ENCODE results near the gene ARID1B. TPM values are rescaled to one million over a fixed set of nuclear protein-coding genes. Genes with fewer than 3 reads are reported as not detected.
A peak's percentile ranks its signal among the peaks of the same experiment; 100 is the strongest.

The ARID1B gene
- total and polyA plus RNA-seq, 5 donors = 18.3 to 59.6 (median 53.8) TPM

- Histone ChIP-seq H3K9me3 (ENCODE audit: control insufficient read depth, low read length) (no peaks in the 10 kb centered on the region), H3K27me3 (ENCODE audit: control insufficient read depth, insufficient read depth) (no peaks in the 10 kb centered on the region), H3K4me1 (ENCODE audit: control insufficient read depth, insufficient read depth, low read length) (peaks cover 17% of the 10 kb centered on the region), H3K27ac (ENCODE audit: low read length) (no peak overlapping the region), H3K4me3 (ENCODE audit: low read length) (no peak overlapping the region)
- ATAC-seq = peak; percentile 63 to 74
- 16% methylated on average over 7 of the region's 7 CpGs for WGBS
- intact Hi-C loops (cut with DNase I) = loop anchor here in 2 of 4 donors (10.0 kb wide), 2 partner anchors 179 to 269 kb away; partner anchors contain the start of gene ARID1B (in 1 of the 2)
- no peak for DNase-seq
Observed at GRCh38 chr6:156953479-156954146, 176.4 kb downstream of the ARID1B start.

GRCh38 chr6:156954191-156954590, 177.0 kb downstream of the ARID1B start:
- no peak overlapping the region for H3K4me3 ChIP-seq (ENCODE audit: low read length)
- intact Hi-C loops (cut with DNase I) = loop anchor here in 2 of 4 donors (10.0 kb wide), 2 partner anchors 179 to 269 kb away; partner anchors contain the start of gene ARID1B (in 1 of the 2)
- H3K4me1 ChIP-seq (ENCODE audit: control insufficient read depth, insufficient read depth, low read length) = peaks cover 17% of the 10 kb centered on the region
- ATAC-seq (no peak), DNase-seq (no peak)
- no peak overlapping the region for H3K27ac ChIP-seq (ENCODE audit: low read length)
- no peaks in the 10 kb centered on the region for H3K9me3 ChIP-seq (ENCODE audit: control insufficient read depth, low read length)
- H3K27me3 ChIP-seq (ENCODE audit: control insufficient read depth, insufficient read depth) = no peaks in the 10 kb centered on the region
- 70% methylated on average over 2 of the region's 2 CpGs for WGBS

- no peak overlapping the region for H3K4me3 ChIP-seq (ENCODE audit: low read length)
- intact Hi-C loops (cut with DNase I) = loop anchor here in 2 of 4 donors (10.0 kb wide), 2 partner anchors 180 to 270 kb away; partner anchors contain the start of gene ARID1B (in 1 of the 2)
- peak overlapping the region; percentile 7 for H3K27ac ChIP-seq (ENCODE audit: low read length)
- ATAC-seq = no peak
- no peaks in the 10 kb centered on the region for H3K27me3 ChIP-seq (ENCODE audit: control insufficient read depth, insufficient read depth)
- peaks cover 15% of the 10 kb centered on the region for H3K4me1 ChIP-seq (ENCODE audit: control insufficient read depth, insufficient read depth, low read length)
- no peaks in the 10 kb centered on the region for H3K9me3 ChIP-seq (ENCODE audit: control insufficient read depth, low read length)
- DNase-seq = no peak
- WGBS = 89% methylated on average over 12 of the region's 12 CpGs
Observed at GRCh38 chr6:156954816-156955215, 177.6 kb downstream of the ARID1B start.

GRCh38 chr6:156955494-156956183, 178.5 kb downstream of the ARID1B start:
- intact Hi-C loops (cut with DNase I) = loop anchor here in 2 of 4 donors (10.0 kb wide), 2 partner anchors 181 to 271 kb away; partner anchors contain the start of gene ARID1B (in 1 of the 2)
- peaks cover 15% of the 10 kb centered on the region for H3K4me1 ChIP-seq (ENCODE audit: control insufficient read depth, insufficient read depth, low read length)
- WGBS = 46% methylated on average over 6 of the region's 6 CpGs
- H3K9me3 ChIP-seq (ENCODE audit: control insufficient read depth, low read length) = no peaks in the 10 kb centered on the region
- DNase-seq (peak; percentile 63 to 83 (median 76)), ATAC-seq (peak; percentile 84 to 87)
- peak overlapping the region; percentile 75 for H3K27ac ChIP-seq (ENCODE audit: low read length)
- H3K27me3 ChIP-seq (ENCODE audit: control insufficient read depth, insufficient read depth) = no peaks in the 10 kb centered on the region
- no peak overlapping the region for H3K4me3 ChIP-seq (ENCODE audit: low read length)

- no peaks in the 10 kb centered on the region for H3K9me3 ChIP-seq (ENCODE audit: control insufficient read depth, low read length)
- no peaks in the 10 kb centered on the region for H3K27me3 ChIP-seq (ENCODE audit: control insufficient read depth, insufficient read depth)
- H3K4me1 ChIP-seq (ENCODE audit: control insufficient read depth, insufficient read depth, low read length) = peaks cover 15% of the 10 kb centered on the region
- DNase-seq (no peak), ATAC-seq (peak; percentile 28 to 39)
- intact Hi-C loops (cut with DNase I) = loop anchor here in 2 of 4 donors (10.0 kb wide), 2 partner anchors 181 to 271 kb away; partner anchors contain the start of gene ARID1B (in 1 of the 2)
- H3K4me3 ChIP-seq (ENCODE audit: low read length) = no peak overlapping the region
- peak overlapping the region; percentile 32 for H3K27ac ChIP-seq (ENCODE audit: low read length)
Observed at GRCh38 chr6:156956286-156956685, 179.1 kb downstream of the ARID1B start.

- ATAC-seq (no peak), DNase-seq (no peak)
- Histone ChIP-seq H3K4me3 (ENCODE audit: low read length) (no peak overlapping the region), H3K27ac (ENCODE audit: low read length) (no peak overlapping the region), H3K4me1 (ENCODE audit: control insufficient read depth, insufficient read depth, low read length) (peaks cover 17% of the 10 kb centered on the region), H3K27me3 (ENCODE audit: control insufficient read depth, insufficient read depth) (no peaks in the 10 kb centered on the region), H3K9me3 (ENCODE audit: control insufficient read depth, low read length) (no peaks in the 10 kb centered on the region)
- intact Hi-C loops (cut with DNase I) = loop anchor here in 2 of 4 donors (10.0 kb wide), 2 partner anchors 183 to 273 kb away; partner anchors contain the start of gene ARID1B (in 1 of the 2)
- WGBS = 88% methylated on average over 3 of the region's 3 CpGs
Observed at GRCh38 chr6:156957931-156958547, 180.9 kb downstream of the ARID1B start.

- H3K4me1 ChIP-seq (ENCODE audit: control insufficient read depth, insufficient read depth, low read length) = peaks cover 12% of the 10 kb centered on the region
- no peak overlapping the region for H3K4me3 ChIP-seq (ENCODE audit: low read length)
- ATAC-seq (no peak), DNase-seq (no peak)
- no peaks in the 10 kb centered on the region for H3K9me3 ChIP-seq (ENCODE audit: control insufficient read depth, low read length)
- no peak overlapping the region for H3K27ac ChIP-seq (ENCODE audit: low read length)
- intact Hi-C loops (cut with DNase I) = no loop called here
- no peaks in the 10 kb centered on the region for H3K27me3 ChIP-seq (ENCODE audit: control insufficient read depth, insufficient read depth)
Observed at GRCh38 chr6:156960525-156960924, 183.3 kb downstream of the ARID1B start.

- Histone ChIP-seq H3K9me3 (ENCODE audit: control insufficient read depth, low read length) (no peaks in the 10 kb centered on the region), H3K4me1 (ENCODE audit: control insufficient read depth, insufficient read depth, low read length) (peaks cover 7% of the 10 kb centered on the region), H3K27ac (ENCODE audit: low read length) (no peak overlapping the region), H3K27me3 (ENCODE audit: control insufficient read depth, insufficient read depth) (no peaks in the 10 kb centered on the region), H3K4me3 (ENCODE audit: low read length) (no peak overlapping the region)
- intact Hi-C loops (cut with DNase I) = no loop called here
- no peak for ATAC-seq
- 94% methylated on average over 17 of the region's 17 CpGs for WGBS
- DNase-seq = peak in 1 of 3 donors; percentile 41
Observed at GRCh38 chr6:156961282-156961892, 184.2 kb downstream of the ARID1B start.

GRCh38 chr6:156963712-156964700, 186.8 kb downstream of the ARID1B start:
- Histone ChIP-seq H3K4me3 (ENCODE audit: low read length) (peak overlapping the region; percentile 31), H3K9me3 (ENCODE audit: control insufficient read depth, low read length) (no peaks in the 10 kb centered on the region), H3K27me3 (ENCODE audit: control insufficient read depth, insufficient read depth) (no peaks in the 10 kb centered on the region), H3K27ac (ENCODE audit: low read length) (peak overlapping the region; percentile 42), H3K4me1 (ENCODE audit: control insufficient read depth, insufficient read depth, low read length) (peaks cover 5% of the 10 kb centered on the region)
- DNase-seq (peak in 1 of 3 donors; percentile 13), ATAC-seq (peak; percentile 59 to 72)
- intact Hi-C loops (cut with DNase I) = no loop called here
- WGBS = 40% methylated on average over 10 of the region's 10 CpGs

GRCh38 chr6:156967852-156968251, 190.7 kb downstream of the ARID1B start:
- DNase-seq = no peak
- Histone ChIP-seq H3K4me3 (ENCODE audit: low read length) (no peak overlapping the region), H3K27me3 (ENCODE audit: control insufficient read depth, insufficient read depth) (no peaks in the 10 kb centered on the region), H3K27ac (ENCODE audit: low read length) (peak overlapping the region; percentile 4), H3K9me3 (ENCODE audit: control insufficient read depth, low read length) (no peaks in the 10 kb centered on the region), H3K4me1 (ENCODE audit: control insufficient read depth, insufficient read depth, low read length) (peaks cover 17% of the 10 kb centered on the region)
- ATAC-seq = peak in 1 of 2 donors; percentile 40
- intact Hi-C loops (cut with DNase I) = no loop called here
- WGBS = 81% methylated on average over 4 of the region's 4 CpGs

Measured in right cardiac atrium (tissue), 5 donors.